Stimulated activated CD4-positive, alpha-beta T cell treated with anti-CD3 and anti-CD28 coated beads, Interleukin-15, amount 100 ng/mL, for 48 hours (primary cell): ENCODE results near the gene RPS6KA6.
"Not testable (repeated sequence)": the region's sequence is repeated elsewhere in the genome, so short reads cannot be mapped to it uniquely, and the experiment has no call there.

Source experiments
- DNase-seq, 2 donors: peaks; one replicate each; pipeline ENCODE4 v3.0.0-alpha.2; 2020; ENCODE audit warnings: low read depth in 2 of 2

RPS6KA6 gene

GRCh38 chrX:84162401-84162800, 25.6 kb downstream of the RPS6KA6 start:
- DNase-seq: no peak

- no peak for DNase-seq
Measured at GRCh38 chrX:84161641-84162040, 26.4 kb downstream of the RPS6KA6 start.

GRCh38 chrX:84160736-84161135, 27.3 kb downstream of the RPS6KA6 start:
- no peak for DNase-seq

DNA sequence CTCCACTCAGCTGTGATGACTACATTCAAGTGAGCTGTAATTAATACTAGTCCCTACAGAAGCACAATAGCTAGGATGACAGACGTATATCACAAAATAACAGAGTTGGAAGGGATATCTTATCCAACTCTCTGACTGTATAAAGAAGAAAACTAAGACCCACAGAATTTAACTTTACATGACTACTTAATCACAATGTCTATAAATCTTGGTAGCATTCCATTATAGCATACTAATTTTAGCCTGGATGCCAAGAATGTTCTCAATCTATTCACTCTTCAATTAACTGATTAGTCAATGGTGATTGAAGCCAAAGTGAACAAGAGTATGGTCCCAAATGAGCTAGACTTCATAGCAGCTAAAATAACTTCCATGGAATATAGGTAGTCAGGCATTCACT, 31.2 kb downstream of the RPS6KA6 start:
- DNase-seq: no peak

GRCh38 chrX:84155938-84156337, 32.1 kb downstream of the RPS6KA6 start:
- DNase-seq: no peak

DNA sequence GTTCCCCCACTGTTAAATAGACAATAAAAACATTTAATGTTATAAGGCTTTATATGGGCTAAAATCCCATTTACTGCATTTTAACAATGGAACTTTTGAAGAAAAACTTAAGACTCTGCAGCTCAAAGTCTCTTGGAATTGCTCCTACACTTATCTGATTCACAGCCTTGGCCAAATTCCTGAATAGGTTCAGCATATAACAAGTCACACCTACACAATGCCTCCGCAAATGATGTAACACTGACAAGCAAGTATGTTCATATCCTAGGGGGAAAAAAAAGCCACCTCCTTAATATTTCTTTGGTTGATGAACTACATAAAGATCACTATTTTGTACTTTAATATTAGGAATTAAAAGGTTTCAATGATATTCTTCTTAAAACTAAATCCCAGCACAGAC, 34.5 kb downstream of the RPS6KA6 start:
- no peak for DNase-seq

DNA sequence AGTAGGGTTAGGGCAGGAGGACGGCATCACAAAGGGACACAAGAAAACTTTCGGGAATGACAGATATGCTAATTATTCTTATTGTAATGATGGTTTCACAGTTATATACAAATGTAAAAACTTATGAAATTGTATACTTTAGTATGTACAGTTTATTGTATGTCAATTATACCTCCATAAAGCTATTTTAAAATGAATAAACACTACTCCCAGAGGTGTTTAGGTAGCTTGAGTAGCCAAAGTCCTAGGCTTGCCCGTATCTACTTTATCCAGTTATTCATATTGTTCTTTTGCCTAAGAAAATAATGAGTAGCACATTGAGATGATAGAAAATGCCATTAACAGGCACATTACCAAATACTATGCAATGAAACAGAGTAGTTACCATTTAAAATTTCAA, 43.0 kb downstream of the RPS6KA6 start:
- DNase-seq: no peak

- DNase-seq: no peak
Measured at GRCh38 chrX:84144281-84144680, 43.7 kb downstream of the RPS6KA6 start.

DNA sequence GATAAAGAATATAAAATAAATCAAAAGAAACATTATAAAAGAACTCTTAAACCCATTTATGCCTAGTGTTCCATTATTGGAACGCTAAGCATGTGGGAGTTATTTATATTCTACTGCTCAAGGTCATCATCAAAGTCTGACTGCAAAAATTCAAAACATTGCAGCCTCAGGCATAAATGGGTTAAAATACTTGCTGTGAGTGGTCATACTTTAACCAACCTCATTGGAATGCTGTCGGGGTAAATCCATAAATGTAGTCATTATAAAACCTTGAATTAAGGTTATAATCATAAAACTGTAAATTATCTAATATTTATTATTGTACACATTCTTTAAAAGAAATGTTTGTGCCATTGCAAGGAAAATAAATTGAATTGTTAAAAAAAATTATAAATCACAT, 55.0 kb downstream of the RPS6KA6 start:
- DNase-seq: no peak

DNA sequence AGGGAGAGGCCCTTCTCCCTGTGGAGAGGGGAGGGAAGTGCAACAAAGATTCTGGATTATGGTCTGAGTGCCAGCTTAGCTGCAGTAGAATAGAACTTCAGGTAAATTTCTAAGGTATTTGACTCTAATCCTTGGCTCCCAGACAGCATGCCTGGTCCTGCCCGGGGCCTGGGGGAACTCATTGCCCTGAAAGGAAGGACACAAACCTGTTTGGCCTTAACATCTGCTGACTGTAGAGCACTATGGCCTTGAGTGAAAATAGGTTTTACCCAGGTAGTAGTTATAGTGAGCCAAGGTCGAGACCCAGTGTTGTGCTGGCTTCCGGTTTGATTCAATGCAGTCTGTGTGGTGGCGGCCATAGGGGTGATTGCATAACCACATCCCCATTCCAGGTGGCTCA, 64.4 kb downstream of the RPS6KA6 start:
- DNase-seq: no peak

DNA sequence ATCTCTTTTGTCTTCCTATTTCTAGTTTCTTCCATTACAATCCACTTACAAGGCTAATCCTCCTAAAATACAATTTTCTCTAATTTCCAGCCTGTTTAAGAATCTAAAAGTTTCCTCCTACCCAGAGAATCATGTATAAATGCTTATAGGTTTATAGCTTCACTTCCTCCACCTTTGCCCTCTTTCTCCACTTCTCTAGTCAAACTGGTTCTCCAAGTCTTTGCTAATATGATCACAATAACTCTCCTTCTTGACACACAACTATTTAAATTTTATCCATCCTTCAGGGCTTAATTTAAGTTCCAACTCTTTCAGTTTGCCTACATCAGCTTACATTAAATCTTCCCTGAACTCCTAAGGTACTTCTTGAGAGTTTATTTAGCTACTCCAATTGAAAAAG, 69.2 kb downstream of the RPS6KA6 start:
- no peak for DNase-seq

DNA sequence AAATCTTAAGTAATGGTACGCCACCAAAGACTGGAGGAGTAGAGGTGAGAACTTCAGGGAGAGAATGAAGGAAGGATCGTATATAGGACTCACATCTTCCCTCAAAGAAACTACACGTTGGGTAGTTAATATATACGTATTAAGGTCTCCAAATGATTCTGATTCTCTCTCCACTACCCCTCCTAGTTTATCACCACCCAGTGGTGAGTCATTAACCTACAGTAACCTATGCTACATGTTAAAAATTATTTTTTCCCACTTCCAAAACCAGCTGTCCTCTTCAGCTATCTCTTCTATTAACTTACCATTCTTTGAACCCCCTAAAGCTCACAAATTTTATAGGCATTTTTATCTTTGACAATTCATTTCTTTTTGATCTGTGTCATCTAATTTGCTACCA, 69.7 kb downstream of the RPS6KA6 start:
- DNase-seq: no peak

GRCh38 chrX:84108584-84108983, 79.4 kb downstream of the RPS6KA6 start:
- no peak for DNase-seq

- no peak for DNase-seq
Measured at GRCh38 chrX:84099120-84099519, 88.9 kb downstream of the RPS6KA6 start.

DNA sequence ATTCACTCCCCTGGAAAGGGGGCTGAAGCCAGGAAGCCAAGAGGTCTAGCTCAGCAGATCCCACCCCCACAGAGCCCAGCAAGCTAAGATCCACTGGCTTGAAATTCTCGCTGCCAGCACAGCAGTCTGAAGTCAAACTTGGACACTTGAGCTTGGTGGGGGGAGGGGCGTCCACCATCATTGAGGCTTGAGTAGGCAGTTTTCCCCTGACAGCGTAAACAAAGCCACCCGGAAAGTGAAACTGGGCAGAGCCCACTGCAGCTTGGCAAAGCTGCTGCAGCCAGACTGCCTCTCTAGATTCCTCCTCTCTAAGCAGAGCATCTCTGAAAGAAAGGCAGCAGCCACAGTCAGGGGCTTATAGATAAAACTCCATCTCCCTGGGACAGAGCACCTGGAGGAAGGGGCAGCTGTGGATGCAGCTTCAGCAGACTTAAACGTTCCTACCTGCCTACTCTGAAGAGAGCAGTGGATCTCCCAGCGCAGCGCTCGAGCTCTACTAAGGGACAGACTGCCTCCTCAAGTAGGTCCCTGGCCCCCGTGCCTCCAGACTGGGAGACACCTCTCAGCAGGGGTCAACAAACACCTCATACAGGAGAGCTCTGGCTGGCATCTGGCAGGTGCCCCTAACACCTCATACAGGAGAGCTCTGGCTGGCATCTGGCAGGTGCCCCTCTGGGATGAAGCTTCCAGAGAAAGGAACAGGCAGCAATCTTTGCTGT, 108.4 kb downstream of the RPS6KA6 start:
- not testable (repeated sequence) for DNase-seq

DNA sequence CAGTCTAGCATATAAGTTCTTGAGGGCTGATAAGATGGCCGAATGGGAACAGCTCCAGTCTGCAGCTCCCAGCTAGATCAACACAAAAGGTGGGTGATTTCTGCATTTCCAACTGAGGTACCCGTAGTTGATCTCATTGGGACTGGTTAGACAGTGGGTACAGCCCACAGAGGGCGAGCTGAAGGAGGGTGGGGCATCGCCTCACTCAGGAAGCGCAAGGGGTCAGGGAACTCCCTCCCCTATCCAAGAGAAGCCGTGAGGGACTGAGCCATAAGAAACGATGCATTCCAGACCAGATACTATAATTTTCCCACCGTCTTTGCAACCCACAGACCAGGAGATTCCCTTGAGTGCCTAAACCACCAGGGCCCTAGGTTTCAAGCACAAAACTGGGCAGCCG, 109.0 kb downstream of the RPS6KA6 start:
- no peak for DNase-seq

GRCh38 chrX:84064814-84065213, 123.2 kb downstream of the RPS6KA6 start:
- no peak for DNase-seq

DNA sequence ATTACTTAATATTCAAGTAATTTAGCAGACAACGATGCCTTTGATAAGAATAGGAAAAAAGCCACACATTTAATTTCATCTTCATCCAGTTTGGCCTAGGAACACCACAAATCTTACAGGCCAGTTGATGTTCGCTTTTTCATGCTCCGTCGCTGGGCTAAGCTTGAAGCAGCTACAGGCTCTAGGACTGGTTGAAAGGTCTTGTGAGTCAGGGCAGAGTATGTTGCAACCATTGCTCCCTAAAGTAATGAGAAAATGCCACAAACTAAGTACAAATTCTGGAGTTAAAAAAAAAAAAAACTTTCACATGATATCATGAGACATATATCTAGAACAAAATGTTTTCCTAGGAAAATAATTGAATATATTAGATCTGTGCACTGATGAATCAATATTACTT, 123.8 kb downstream of the RPS6KA6 start:
- DNase-seq: no peak

DNA sequence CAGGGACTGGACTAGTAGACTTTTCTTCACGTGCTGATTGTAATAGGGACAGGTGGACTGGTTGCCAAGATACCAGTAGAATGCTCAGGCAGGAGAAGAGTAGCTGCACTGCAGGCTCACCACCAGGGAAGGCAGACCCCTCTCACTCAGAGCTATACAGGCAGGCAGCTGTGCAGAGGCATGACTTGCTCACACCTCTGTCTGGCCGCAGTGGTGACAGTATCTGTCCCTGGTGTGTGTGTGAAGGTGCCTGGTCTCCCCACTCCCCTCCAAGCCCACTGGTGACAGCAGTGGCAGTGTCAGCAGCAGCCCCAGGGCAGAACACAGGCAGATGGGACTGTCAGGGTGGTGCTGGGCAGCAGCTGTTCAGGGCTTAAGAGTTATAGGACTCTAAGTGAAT, 140.7 kb downstream of the RPS6KA6 start:
- no peak for DNase-seq

- peak in 1 of 2 donors; percentile 11 for DNase-seq
Measured at GRCh38 chrX:84046403-84046984, 141.5 kb downstream of the RPS6KA6 start.

GRCh38 chrX:84044051-84044450, 143.9 kb downstream of the RPS6KA6 start:
- DNase-seq: no peak
